Measurements from ENCODE around the gene EP400.
"Not testable (repeated sequence)": the region's sequence is repeated elsewhere in the genome, so short reads cannot be mapped to it uniquely, and the experiment has no call there.

Gene EP400

GRCh38 chr12:131948713-131949430 lies 870 bp upstream of the EP400 start:
- not testable (repeated sequence) for DNase-seq

- peak in 1 of 2 experiments; percentile 47 for DNase-seq
Measured at GRCh38 chr12:131950182-131950913, 606 bp downstream of the EP400 start.

GRCh38 chr12:131953810-131954209 lies 4.1 kb downstream of the EP400 start:
- DNase-seq: not testable (repeated sequence)

GRCh38 chr12:131954460-131954859 lies 4.7 kb downstream of the EP400 start:
- DNase-seq: not testable (repeated sequence)

- DNase-seq: no peak
Measured at GRCh38 chr12:131959116-131959515, 9.4 kb downstream of the EP400 start.

- DNase-seq: no peak
Measured at GRCh38 chr12:131959641-131960589, 10.2 kb downstream of the EP400 start.

GRCh38 chr12:131960590-131961325 lies 11.0 kb downstream of the EP400 start:
- DNase-seq: not testable (repeated sequence)

GRCh38 chr12:131961328-131961727 lies 11.6 kb downstream of the EP400 start:
- DNase-seq: not testable (repeated sequence)

- no peak for DNase-seq
Measured at GRCh38 chr12:131962069-131962468, 12.3 kb downstream of the EP400 start.

- no peak for DNase-seq
Measured at GRCh38 chr12:131963381-131963780, 13.6 kb downstream of the EP400 start.

- no peak for DNase-seq
Measured at GRCh38 chr12:131965073-131965472, 15.3 kb downstream of the EP400 start.

- DNase-seq: no peak
Measured at GRCh38 chr12:131971226-131971625, 21.5 kb downstream of the EP400 start.

GRCh38 chr12:131975228-131975627 lies 25.5 kb downstream of the EP400 start:
- no peak for DNase-seq

- DNase-seq: no peak
Measured at GRCh38 chr12:131979606-131980005, 29.9 kb downstream of the EP400 start.

GRCh38 chr12:131980263-131980662 lies 30.5 kb downstream of the EP400 start:
- no peak for DNase-seq

- no peak for DNase-seq
Measured at GRCh38 chr12:131981388-131981787, 31.6 kb downstream of the EP400 start.

GRCh38 chr12:131982041-131982440 lies 32.3 kb downstream of the EP400 start:
- DNase-seq: no peak

- no peak for DNase-seq
Measured at GRCh38 chr12:131983026-131983425, 33.3 kb downstream of the EP400 start.

GRCh38 chr12:131983554-131983953 lies 33.8 kb downstream of the EP400 start:
- DNase-seq: no peak

GRCh38 chr12:131984334-131984733 lies 34.6 kb downstream of the EP400 start:
- DNase-seq: no peak

GRCh38 chr12:131985510-131985875 lies 35.8 kb downstream of the EP400 start:
- not testable (repeated sequence) for DNase-seq

- DNase-seq: no peak
Measured at GRCh38 chr12:131986361-131986760, 36.6 kb downstream of the EP400 start.
